CD14-positive monocyte (primary cell): ENCODE measurements around the gene EDARADD. TPM values are rescaled to one million over a fixed set of nuclear protein-coding genes. Genes with fewer than 3 reads are reported as not detected.

Source experiments
- DNase-seq, 3 donors: peaks; one replicate each; pipeline ENCODE4 v3.0.0-alpha.2; 2011 to 2022
- H2AFZ ChIP-seq: 2 replicates; pipeline ENCODE4 v1.6.0; 2012; ENCODE audit warnings: mild to moderate bottlenecking, low read depth, low read length, inconsistent platforms; ENCODE audit not compliant: insufficient read depth, poor library complexity, severe bottlenecking
- H3K27ac ChIP-seq, 2 donors: 1 replicate in 1 of 2; 2 replicates in 1 of 2; pipeline ENCODE4 v1.5.1; 2012 to 2013; ENCODE audit warnings: low read length in 2 of 2, control low read depth in 1 of 2, inconsistent platforms in 1 of 2, low read depth in 1 of 2, mild to moderate bottlenecking in 1 of 2
- H3K27me3 ChIP-seq, 2 donors: one replicate each; pipeline versions ENCODE4 v1.6.0 to v1.6.1; 2011 to 2013; ENCODE audit warnings: low read length in 2 of 2; ENCODE audit not compliant: control insufficient read depth in 2 of 2, insufficient read depth in 2 of 2
- H3K36me3 ChIP-seq, 2 donors: replicated peaks in 1 of 2; 1 replicate in 1 of 2; 2 replicates in 1 of 2; pipeline versions ENCODE4 v1.5.1 to v1.6.1; 2012 to 2013; ENCODE audit warnings: low read length in 2 of 2, control low read depth in 1 of 2, inconsistent platforms in 1 of 2, mild to moderate bottlenecking in 1 of 2; ENCODE audit not compliant: insufficient read depth in 2 of 2, control insufficient read depth in 1 of 2
- H3K4me1 ChIP-seq, 2 donors: 1 replicate in 1 of 2; 2 replicates in 1 of 2; pipeline versions ENCODE4 v1.5.1 to v1.6.1; 2012 to 2013; ENCODE audit warnings: low read length in 2 of 2, control low read depth in 1 of 2, inconsistent platforms in 1 of 2, mild to moderate bottlenecking in 1 of 2, moderate library complexity in 1 of 2; ENCODE audit not compliant: insufficient read depth in 2 of 2, control insufficient read depth in 1 of 2
- H3K4me2 ChIP-seq: replicated peaks from 2 replicates; pipeline ENCODE3; 2012; ENCODE audit warnings: low read length, moderate library complexity, mild to moderate bottlenecking; ENCODE audit not compliant: poor library complexity, severe bottlenecking; ENCODE audit errors: extremely low read depth
- H3K4me3 ChIP-seq, 3 experiments: fragments of 200-600 bp in 1 of 3; sonication (generic) in 1 of 3; replicated peaks in 1 of 3; 1 replicate in 2 of 3; 2 replicates in 1 of 3; pipeline ENCODE4 v1.5.1; 2011 to 2013; ENCODE audit warnings: low read length in 3 of 3, mild to moderate bottlenecking in 3 of 3, control low read depth in 2 of 3, low read depth in 2 of 3, inconsistent platforms in 1 of 3, moderate library complexity in 1 of 3
- H3K79me2 ChIP-seq: 2 replicates; pipeline ENCODE4 v1.6.0; 2012; ENCODE audit warnings: mild to moderate bottlenecking, control low read depth, inconsistent platforms, low read length, moderate library complexity; ENCODE audit not compliant: insufficient read depth
- H3K9ac ChIP-seq: 2 replicates; pipeline ENCODE4 v1.6.0; 2017; ENCODE audit warnings: low read length, mild to moderate bottlenecking; ENCODE audit not compliant: insufficient read depth, poor library complexity, severe bottlenecking
- H3K9me3 ChIP-seq, 2 donors: replicated peaks in 1 of 2; 1 replicate in 1 of 2; 2 replicates in 1 of 2; pipeline versions ENCODE4 v1.5.1 to v1.6.1; 2012 to 2013; ENCODE audit warnings: low read length in 2 of 2, control low read depth in 1 of 2; ENCODE audit not compliant: control insufficient read depth in 1 of 2, insufficient read depth in 1 of 2
- H4K20me1 ChIP-seq: 2 replicates; pipeline ENCODE4 v1.6.0; 2012; ENCODE audit warnings: mild to moderate bottlenecking, low read length, control low read depth, moderate library complexity; ENCODE audit not compliant: insufficient read depth
- H3K27ac Mint-ChIP-seq, 7 donors: one replicate each; pipeline ENCODE4 v1.8.0; 2020; ENCODE audit warnings: mild to moderate bottlenecking in 7 of 7, mixed read lengths in 7 of 7, moderate library complexity in 6 of 7, inconsistent platforms in 2 of 7
- H3K27me3 Mint-ChIP-seq, 3 donors: one replicate each; pipeline ENCODE4 v1.8.0; 2021 to 2022; ENCODE audit warnings: low read depth in 3 of 3, mild to moderate bottlenecking in 3 of 3, mixed read lengths in 3 of 3, moderate library complexity in 3 of 3, inconsistent platforms in 1 of 3
- H3K36me3 Mint-ChIP-seq, 2 donors: one replicate each; pipeline ENCODE4 v1.8.0; 2020; ENCODE audit warnings: mixed read lengths in 2 of 2, inconsistent platforms in 1 of 2, mild to moderate bottlenecking in 1 of 2
- H3K4me1 Mint-ChIP-seq: one replicate; pipeline ENCODE4 v1.8.0; 2020; ENCODE audit warnings: mild to moderate bottlenecking, mixed read lengths
- H3K4me3 Mint-ChIP-seq, 2 donors: one replicate each; pipeline ENCODE4 v1.8.0; 2020; ENCODE audit warnings: mild to moderate bottlenecking in 2 of 2, mixed read lengths in 2 of 2, moderate library complexity in 1 of 2
- H3K9me3 Mint-ChIP-seq, 7 donors: one replicate each; pipeline ENCODE4 v1.8.0; 2020 to 2022; ENCODE audit warnings: mixed read lengths in 7 of 7, mild to moderate bottlenecking in 6 of 7, moderate library complexity in 6 of 7, inconsistent platforms in 2 of 7
- CTCF ChIP-seq: fragments of 200-600 bp; IDR thresholded peaks from one replicate; pipeline ENCODE4 v1.8.0; 2022; ENCODE audit warnings: antibody characterized with exemption, mild to moderate bottlenecking
- WGBS: methylation state at CpG from one replicate; pipeline ENCODE4 v1.1.5; 2013; ENCODE audit warnings: missing lambda C conversion rate; ENCODE audit not compliant: insufficient coverage; 5-methylcytosine and 5-hydroxymethylcytosine counted together
- intact Hi-C, 2 donors: fragments of 100-400 bp; cut with micrococcal nuclease; formaldehyde crosslinking; loops; one replicate each; pipeline versions ENCODE4 v1.15.0 to v1.15.1; 2023
- polyA plus RNA-seq, 3 donors: library from polyadenylated mRNA; depleted of rRNA in 1 of 3; unstranded in 2 of 3; stranded (reverse) in 1 of 3; fragments of 300-500 nt in 2 of 3; fragments of >200 nt in 1 of 3; fragmentation: Illumina TruSeq in 2 of 3; gene quantifications; 1 replicate in 2 of 3; 2 replicates in 1 of 3; pipeline ENCODE4 v1.2.3, GENCODE V29; 2012 to 2021

EDARADD gene
- polyA plus RNA-seq, 3 donors, result not detected

- no peak overlapping the region for H3K27ac ChIP-seq
- H3K9me3 Mint-ChIP-seq, result peaks cover 0 to 2% (median 0%) of the 10 kb centered on the region in 7 donors
- peaks cover 12% of the 10 kb centered on the region for H3K4me1 Mint-ChIP-seq
- H3K27me3 Mint-ChIP-seq, result peaks cover 0 to 2% (median 0%) of the 10 kb centered on the region in 3 donors
- H3K27me3 ChIP-seq, result no peaks in the 10 kb centered on the region
- H3K4me1 ChIP-seq, result no peaks in the 10 kb centered on the region
- H4K20me1 ChIP-seq, result no peaks in the 10 kb centered on the region
- intact Hi-C loops, result no loop called here
- no peak overlapping the region for H3K27ac Mint-ChIP-seq
- H3K4me3 ChIP-seq, result no peak overlapping the region
- H3K79me2 ChIP-seq, result no peaks in the 10 kb centered on the region
- no peaks in the 10 kb centered on the region for H3K36me3 Mint-ChIP-seq
- no peak overlapping the region for H3K4me3 Mint-ChIP-seq
- H3K9ac ChIP-seq, result no peak overlapping the region
- H3K9me3 ChIP-seq, result no peaks in the 10 kb centered on the region
- no peak overlapping the region for H2AFZ ChIP-seq
- peak; percentile 54 for TF ChIP-seq CTCF
- peak in 1 of 3 donors; percentile 11 for DNase-seq
- 88% methylated on average over 4 of the region's 6 CpGs for WGBS
- no peak overlapping the region for H3K4me2 ChIP-seq
- no peaks in the 10 kb centered on the region for H3K36me3 ChIP-seq
Measured at GRCh38 chr1:236451796-236452373, 57.8 kb downstream of the EDARADD start.

- H3K27ac Mint-ChIP-seq, result no peak overlapping the region
- Histone ChIP-seq H3K4me1 (no peaks in the 10 kb centered on the region), H3K4me3 (no peak overlapping the region), H3K27me3 (no peaks in the 10 kb centered on the region), H3K27ac (no peak overlapping the region), H3K9me3 (no peaks in the 10 kb centered on the region), H3K36me3 (no peaks in the 10 kb centered on the region), H3K79me2 (no peaks in the 10 kb centered on the region), H4K20me1 (no peaks in the 10 kb centered on the region), H3K4me2 (no peak overlapping the region), H2AFZ (no peak overlapping the region), H3K9ac (no peak overlapping the region)
- no peak overlapping the region for H3K4me3 Mint-ChIP-seq
- H3K4me1 Mint-ChIP-seq, result peaks cover 12% of the 10 kb centered on the region
- no peak for DNase-seq
- intact Hi-C loops, result no loop called here
- TF ChIP-seq CTCF, result no peak
- no peaks in the 10 kb centered on the region for H3K36me3 Mint-ChIP-seq
- H3K9me3 Mint-ChIP-seq, result peaks cover 0 to 2% (median 0%) of the 10 kb centered on the region in 7 donors
- no CpG with 5 or more reads among the region's 4 CpGs for WGBS
- peaks cover 0 to 4% (median 0%) of the 10 kb centered on the region in 3 donors for H3K27me3 Mint-ChIP-seq
Measured at GRCh38 chr1:236455243-236455642, 61.2 kb downstream of the EDARADD start.
